Measurements from ENCODE around the gene HAS3.
"Not testable (repeated sequence)": the region's sequence is repeated elsewhere in the genome, so short reads cannot be mapped to it uniquely, and the experiment has no call there.

Gene HAS3

DNA sequence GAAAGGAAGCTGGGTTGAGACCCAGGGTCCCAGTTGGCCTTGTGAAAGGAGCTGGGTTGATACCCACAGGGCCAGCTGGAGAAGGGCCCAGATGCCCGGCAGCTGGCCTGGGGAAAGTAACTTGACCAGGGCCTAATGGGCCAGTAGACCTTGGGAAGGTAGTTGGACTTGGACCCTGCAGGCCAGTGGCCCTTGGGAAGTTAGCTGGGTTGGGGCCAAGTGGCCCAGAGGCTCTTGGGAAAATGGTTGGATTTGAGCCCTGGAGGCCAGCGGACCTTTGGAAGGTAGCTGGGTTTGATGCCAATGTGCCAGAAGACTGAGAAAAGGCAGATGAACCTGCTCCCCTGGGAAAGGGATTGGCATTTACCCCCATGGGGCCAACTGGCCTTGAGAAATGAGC, 13.5 kb downstream of the HAS3 start:
- DNase-seq, result no peak

DNA sequence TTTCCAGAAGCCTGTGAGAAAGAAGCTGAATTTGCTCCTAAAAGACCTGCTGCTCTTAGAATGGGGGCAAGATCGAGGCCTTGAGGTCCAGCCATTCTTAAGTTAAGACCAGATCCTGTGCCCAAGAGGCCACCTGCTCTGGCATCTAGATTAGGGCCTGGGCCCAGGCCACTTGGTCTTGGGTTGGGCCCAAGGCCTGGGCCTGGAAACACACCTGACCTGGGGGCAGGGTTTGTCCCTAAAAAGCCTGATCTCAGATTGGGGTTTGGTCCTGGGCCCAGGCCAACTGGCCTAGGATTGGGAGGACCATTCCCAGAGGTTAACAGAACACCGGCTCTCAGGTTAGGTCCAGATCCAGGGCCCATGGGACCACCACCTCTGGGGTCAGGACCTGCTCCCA, 14.1 kb downstream of the HAS3 start:
- no peak for DNase-seq

DNA sequence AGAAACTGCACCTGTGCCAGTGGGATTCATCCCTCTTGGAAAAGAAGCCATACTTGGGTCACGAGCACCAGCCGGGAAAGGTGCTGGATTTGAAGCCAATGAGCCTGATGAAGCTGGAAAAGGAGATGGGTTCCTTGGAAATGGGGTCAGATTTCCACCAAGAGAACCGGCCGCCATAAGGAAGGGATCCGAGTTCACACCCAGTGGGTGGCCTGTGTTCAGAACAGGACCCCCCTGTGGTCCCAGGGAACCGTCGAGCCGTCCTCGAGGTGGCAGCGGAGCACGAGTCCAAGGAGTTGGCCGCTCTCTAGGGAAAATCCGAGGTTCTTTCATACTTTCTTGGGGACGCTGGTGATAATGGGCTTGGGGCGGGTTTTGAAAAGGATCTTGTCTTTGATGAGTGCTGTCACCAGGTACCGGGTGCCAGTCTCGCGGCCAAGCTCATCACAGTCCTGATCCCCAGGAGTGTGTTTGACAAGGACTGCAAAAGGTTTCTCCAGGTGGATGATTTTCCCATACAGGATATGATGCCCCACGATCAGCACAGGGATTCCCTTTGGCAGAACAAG, 14.7 kb downstream of the HAS3 start:
- DNase-seq, result no peak

DNA sequence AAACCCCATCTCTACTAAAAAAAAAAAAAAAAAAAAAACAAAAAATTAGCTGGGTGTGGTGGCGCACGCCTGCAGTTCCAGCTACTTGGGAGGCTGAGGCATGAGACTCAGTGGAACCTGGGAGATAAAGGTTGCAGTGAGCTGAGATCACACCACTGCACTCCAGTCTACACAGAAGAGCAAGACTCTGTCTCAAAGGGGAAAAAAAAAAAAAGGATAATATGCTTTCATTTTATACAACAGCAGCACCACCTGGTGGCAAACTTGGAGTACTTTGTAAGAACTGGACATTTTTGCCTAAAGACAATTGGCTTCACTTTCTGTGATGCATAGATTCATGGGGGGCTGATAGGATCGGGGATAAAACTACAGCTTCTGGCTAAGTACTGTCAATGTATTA, 18.5 kb downstream of the HAS3 start:
- DNase-seq, result peak; percentile 77

DNA sequence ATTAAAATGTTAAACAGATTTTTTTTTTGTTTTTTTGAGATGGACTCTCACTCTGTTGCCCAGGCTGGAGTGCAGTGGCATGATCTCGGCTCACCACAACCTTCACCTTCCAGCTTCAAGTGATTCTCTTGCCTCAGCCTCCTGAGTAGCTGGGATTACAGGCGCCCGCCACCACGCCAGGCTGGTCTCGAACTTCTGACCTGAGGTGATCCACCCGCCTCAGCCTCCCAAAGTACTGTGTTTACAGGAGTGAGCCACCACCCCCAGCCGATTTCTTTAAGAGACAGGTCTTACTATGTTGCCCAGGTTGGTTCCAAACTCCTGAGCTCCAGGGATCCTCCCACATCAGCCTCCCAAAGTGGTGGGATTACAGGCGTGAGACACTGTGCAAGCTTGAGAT, 19.0 kb downstream of the HAS3 start:
- DNase-seq, result not testable (repeated sequence)

DNA sequence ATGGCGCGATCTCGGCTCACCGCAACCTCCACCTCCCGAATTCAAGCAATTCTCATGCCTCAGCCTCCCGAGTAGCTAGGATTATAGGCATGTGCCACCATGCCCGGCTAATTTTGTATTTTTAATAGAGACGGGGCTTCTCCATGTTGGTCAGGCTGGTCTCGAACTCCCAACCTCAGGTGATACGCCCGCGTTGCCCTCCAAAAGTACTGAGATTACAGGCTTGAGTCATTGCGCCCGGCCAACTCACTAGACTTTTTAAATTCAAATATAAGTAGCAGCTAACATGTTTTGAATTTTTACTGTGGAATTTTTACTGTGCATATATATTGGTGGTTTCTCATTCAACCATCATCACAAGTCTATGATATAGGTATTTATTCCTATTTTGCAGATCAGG, 19.5 kb downstream of the HAS3 start:
- not testable (repeated sequence) for DNase-seq

DNA sequence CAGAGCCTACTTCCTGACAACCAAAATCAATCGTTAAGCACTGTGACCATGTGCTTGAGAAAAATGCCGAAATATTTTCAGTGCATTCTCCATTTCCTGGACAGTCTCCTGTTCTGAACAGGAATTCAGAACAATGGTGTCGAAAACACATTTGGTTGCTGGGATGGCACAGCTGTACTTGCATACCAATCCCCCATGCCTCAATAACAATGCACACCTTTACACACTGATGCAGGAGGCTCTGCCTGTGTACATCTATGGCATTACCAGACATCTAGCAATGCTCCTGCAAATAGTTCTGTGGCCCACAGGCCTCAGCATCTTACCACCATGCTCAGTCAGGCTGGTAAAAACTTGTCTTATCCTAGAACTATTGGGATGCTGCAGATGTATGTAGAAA, 20.8 kb downstream of the HAS3 start:
- DNase-seq, result no peak

DNA sequence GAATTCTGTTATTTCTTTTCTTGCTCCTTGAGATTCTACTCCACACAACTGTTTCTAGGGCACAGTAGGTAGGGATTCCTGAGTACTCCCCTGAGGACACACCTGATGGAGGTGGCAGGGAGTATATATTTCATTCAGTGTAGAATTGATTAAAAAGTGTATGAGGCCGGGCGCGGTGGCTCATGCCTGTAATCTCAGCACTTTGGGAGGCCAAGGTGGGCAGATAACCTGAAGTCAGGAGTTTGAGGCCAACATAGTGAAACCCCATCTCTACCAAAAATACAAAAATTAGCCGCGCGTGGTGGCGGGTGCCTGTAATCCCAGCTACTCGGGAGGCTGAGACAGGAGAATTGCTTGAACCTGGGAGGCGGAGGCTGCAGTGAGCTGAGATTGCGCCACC, 21.3 kb downstream of the HAS3 start:
- DNase-seq, result not testable (repeated sequence)

DNA sequence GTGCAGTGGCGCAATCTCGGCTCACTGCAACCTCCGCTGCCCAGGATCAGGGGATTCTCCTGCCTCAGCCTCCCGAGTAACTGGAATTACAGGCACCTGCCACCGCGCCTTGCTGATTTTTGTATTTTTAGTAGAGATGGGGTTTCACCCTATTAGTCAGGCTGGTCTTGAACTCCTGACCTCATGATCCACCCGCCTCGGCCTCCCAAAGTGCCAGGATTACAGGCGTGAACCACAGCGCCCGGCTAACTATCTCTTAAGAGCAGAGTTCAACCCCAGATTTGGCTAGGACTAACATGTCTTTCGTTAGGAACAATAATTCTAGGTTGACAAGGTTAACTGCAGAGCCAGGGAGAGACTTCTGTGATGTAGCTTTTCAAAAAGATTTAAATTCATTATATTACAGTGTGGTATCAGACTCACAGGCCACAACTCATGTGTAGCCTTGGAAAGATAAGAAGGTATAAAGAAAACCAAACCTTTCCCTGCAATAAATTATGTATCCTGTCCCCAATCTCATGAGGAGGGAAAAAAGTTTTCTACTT, 22.6 kb downstream of the HAS3 start:
- no peak for DNase-seq

DNA sequence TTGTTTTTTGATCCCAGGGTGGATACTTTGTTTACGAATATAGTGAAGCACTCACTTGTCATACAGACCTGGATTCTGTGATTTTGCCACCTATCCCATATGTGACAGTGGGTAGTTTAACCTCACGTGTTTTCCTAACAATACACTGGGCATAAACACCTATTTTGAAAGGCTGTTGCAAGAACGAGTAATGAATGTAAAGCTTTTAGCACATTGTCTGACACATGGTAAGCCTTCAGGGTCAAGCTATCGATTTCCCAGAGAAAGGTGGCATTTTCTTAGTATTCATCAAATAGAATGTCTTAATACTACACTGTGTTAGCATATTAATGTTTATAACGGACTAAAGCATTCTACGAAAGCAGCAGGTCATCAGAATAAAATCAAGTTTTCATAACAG, 25.0 kb downstream of the HAS3 start:
- no peak for DNase-seq

DNA sequence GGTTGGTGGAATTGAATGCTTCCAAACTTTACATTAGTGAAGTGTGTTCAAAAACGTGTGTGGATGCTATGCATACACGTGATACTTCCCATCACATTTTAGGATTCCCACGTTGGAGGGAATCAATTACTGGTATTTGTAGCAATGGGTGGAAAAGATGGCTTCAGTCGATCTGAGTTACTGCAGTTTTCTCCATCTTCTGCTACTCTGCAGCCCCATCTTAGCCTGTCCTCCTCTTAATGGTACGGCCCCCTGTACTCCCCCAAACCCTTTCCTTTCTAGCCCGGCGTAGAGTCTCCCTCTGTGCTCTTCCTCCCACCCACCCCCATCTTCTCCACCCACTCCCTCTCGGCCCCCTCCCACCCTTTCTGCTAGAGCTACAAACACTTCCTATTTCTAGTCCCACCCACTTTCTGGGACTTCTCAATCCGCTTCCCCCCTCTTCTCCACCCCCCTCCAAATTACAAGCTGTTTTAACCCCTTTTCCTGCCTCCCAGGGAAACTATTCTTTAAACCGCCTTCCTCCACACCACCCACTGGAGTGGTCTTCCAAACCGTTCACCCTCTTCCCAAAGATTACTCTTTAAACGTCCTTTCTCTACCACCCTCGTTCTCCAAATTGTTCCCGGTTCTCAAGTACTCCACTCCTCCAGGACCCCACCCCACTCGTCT, 25.9 kb downstream of the HAS3 start:
- peak; percentile 22 for DNase-seq

DNA sequence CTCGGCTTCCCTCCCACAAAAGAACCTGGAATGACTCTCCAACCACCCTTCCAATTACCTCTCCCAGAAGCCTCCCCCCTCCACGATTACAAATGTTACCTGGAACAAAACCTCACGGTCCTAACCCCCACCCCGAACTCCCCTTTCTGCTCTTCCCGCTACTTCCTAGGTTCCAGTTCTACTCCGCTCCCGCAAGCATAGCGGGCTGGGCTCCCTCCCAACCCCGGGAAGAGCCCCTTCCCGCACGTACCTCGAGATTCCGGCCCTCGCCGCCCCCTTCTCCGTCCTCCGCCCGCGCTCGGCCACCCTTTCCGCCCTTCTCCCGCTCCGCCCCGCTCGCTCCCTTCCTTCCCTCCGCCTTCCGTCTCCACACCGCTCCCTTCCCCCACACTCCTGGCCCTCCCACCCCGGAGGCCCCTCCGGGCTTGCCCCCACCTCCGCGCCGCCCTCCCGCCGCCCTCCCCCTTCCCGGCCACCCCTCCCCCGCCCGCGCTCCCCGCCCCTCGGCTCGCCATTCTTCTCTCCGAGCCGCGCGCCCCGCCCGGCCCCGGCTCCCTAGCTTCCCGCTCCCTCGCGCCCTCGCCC, 26.5 kb downstream of the HAS3 start:
- peak; percentile 78 for DNase-seq

DNA sequence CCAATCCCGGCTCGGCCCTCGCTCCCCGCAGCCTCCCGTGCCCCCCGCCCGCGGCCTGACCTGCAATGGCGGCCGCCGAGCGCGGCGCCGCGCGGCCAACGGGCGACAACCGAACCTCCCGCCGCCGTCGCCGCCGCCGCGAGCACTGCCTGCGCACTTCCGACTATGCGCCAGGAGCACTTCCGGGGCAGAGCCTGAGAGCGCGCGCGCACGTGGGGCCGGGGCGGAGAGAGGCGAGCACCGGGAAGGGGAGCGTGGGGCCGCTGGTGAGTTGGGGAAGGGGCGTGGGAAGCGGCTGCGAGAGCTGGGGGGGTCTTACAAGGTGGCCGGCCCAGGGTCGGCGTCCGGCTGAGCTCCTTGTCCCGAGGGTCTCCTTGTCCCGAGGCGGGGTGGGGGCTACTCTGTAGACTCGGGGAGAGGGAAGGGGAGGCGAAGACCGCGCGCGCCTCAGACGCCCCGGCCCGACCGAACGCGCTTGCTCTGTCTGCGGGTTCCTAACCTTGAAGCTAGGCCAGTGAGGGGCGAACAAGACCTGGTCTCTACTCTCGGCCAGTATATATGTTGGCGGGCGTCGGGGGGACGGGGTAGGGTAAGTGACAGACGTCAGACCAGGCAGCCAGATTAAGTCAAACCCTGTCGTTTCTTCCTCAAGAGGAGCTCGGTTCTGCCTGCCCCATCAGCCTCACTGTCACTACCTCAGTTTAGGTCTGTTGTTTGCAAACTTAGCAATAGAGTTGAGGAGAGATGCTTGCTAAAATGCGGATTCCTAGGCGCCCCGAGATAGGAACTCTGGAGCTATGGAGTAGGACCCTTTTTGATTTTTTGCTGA, 27.2 kb downstream of the HAS3 start, which contains the start of the genes CHTF8 and UTP4:
Gene CHTF8 (minus strand): TSS at position 165 of the 829 bp plus-strand sequence. CDS start 11,130 bp downstream, outside the sequence.
Gene UTP4 (plus strand): TSS at position 226 of the 829 bp plus-strand sequence. CDS start 811 bp downstream, outside the sequence.
- DNase-seq, result peak; percentile 86

DNA sequence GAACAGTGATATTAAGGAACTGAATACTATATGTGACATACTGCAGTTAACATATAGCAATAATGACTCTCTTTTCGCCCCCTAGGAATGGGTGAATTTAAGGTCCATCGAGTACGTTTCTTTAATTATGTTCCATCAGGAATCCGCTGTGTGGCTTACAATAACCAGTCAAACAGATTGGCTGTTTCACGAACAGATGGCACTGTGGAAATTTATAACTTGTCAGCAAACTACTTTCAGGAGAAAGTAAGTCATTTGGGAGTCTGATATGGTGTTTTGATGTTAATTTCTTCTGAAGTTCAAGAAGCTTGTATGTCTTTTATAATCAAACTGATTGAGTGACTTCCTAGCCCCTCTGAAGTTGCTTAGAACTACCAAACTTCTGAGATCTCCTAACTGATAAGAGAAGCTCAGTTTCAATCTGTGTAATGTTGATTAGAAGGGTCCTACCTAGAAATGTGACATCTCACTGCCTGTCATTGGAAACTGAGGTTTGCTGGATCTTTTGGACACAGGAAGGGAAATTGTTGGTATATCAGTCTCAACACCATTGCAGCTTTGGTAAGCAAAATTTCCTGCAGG, 28.0 kb downstream of the HAS3 start:
- DNase-seq, result no peak

DNA sequence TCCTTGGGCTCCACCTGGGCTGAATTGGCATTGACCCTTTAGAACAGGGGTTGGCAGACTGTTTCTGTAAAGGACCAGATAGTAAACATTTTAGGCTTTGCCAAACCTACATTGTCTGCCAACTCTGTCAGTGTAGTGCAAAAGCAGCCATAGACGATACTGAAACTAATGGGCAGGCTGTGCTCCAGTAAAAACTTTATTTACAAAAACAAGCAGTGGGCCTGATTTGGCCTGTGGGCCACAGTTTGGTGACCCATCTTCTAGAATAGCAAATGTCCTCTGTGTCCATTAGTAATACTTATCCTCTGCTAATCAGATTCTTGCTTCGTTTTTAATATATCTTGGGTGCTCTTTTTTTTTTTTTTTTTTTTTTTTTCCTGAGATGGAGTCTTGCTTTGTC, 33.2 kb downstream of the HAS3 start:
- DNase-seq, result no peak

DNA sequence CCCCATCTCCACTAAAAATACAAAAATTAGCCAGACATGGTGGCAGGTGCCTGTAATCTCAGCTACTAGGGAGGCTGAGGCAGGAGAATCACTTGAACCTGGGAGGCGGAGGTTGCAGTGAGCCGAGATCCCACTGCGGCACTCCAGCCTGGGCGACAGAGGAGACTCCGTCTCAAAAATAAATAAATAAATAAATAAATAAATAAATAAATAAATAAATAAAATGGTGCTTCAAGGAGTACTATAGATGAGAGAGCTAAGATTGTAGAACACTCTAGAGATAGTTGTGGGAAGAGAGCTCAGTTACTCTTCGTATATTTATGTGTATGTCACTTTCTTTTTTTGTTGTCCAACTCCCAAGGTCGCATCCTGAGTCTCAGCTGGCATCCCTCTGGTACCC, 34.0 kb downstream of the HAS3 start:
- not testable (repeated sequence) for DNase-seq

DNA sequence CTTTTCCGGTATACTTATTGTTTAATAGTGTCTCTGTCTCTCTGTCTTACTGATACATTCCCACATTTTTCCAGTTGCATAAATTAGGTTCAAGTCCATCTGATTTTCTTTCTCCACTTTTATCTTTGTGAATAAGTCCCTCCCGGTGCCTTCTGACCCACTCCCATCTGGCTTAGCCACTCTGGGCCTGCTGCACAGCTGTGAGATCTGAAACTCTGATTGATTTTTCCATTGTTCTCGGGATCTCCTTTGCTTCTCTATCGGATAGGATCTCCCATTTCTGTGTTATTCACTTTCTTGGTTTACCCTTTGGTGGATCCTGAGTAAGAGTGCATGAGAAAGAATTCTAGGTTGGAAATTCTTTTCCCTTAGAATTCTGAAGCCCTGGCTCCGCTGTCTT, 35.6 kb downstream of the HAS3 start:
- no peak for DNase-seq

DNA sequence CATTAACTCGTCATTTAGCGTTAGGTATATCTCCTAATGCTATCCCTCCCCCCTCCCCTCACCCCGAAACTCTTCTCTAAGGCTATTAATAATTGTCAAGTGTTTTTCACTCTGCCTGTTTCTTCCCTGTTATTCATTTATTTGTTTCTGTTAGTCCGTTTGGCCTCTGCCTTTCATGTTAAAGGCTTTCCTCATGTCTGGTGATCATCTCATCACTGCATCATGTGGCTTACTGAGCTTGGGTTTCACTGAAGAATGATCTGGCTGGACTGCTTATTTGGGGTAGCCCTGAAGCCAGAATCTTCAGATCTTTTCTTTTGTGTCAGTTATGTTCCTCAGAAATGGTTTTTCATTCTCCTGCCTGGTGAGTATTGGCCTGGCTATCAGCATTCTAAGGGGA, 36.5 kb downstream of the HAS3 start:
- no peak for DNase-seq

DNA sequence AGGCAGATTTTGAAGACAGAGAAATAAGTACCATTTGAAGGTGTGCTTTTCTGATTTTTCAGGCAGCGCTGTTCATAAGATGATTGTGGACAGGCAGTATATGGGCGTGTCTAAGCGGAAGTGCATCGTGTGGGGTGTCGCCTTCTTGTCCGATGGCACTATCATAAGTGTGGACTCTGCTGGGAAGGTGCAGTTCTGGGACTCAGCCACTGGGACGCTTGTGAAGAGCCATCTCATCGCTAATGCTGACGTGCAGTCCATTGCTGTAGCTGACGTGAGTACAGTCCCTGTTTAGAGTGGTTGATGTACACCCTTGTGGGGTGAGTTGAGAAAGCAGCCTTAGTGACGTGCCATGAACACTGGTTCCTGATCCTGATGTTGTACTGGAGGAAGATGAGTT, 37.7 kb downstream of the HAS3 start:
- DNase-seq, result no peak

DNA sequence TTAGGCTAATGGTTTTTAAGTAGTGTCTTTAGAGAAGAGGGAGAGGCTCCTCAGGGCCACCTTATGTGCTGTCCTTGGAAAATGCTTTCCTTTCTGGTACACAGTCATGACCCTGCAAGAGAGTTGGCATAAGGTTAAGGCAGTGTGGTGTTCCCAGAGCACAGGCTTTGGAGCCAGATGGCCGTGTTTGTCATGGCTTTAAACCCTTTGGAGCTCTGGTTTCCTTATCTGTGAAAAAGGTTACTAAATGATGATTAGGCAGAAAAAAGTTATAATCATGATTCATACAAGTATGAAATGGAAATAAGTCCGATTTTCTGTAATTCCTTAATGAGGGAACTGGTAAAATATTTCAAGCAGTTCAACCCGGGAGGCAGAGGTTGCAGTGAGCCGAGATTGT, 40.2 kb downstream of the HAS3 start:
- DNase-seq, result no peak

DNA sequence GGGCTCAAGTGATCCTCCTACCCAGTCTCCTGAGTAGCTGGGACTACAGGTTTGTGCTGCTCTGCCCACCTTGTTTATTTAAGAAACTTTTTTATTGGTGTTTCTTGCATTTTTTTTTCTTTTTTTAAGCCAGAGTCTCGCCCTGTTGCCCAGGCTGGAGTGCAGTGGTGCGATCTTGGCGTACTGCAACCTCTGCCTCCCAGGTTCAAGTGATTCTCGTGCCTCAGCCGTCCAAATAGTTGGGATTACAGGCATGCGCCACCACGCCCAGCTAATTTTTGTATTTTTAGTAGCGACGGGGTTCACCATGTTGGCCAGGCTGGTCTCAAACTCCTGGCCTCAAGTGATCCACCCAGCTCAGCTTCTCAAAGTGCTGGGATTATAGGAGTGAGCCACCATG, 44.2 kb downstream of the HAS3 start:
- not testable (repeated sequence) for DNase-seq

DNA sequence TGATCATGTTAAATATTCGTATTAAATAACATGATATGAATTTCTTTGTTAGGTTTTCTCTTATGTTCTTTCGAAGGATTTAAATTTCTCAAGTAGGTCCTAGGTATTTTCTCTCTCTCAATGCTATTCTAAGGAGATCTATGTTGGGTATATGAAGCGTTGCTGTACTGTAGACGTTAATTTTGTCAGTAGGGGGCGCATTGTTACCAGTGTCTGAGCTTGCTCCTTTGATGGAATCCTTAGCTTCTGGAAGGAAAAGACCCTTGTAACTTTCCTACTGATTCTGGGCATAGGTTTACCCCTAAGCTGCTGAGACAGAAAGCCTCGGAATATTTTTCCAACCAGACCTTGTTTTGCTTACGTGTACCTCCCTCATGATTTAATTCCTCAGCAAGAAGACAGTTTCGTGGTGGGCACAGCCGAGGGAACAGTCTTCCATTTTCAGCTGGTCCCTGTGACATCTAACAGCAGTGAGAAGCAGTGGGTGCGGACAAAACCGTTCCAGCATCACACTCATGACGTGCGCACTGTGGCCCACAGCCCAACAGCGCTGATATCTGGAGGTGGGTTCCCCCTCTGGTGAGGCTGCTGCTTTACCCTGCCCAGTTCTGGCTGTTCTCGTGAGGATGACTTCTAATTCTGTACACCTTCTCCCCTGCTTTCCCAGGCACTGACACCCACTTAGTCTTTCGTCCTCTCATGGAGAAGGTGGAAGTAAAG, 44.9 kb downstream of the HAS3 start:
- DNase-seq, result peak; percentile 79

Data from CD4-positive, alpha-beta T cell treated with Interleukin-21 for 1 hour (primary cell).